T-helper 2 cell treated with Interferon-gamma antibody and Interleukin-4, amounts not matched to agents 5 μg/mL and 100 μg/mL, for 36 hours (primary cell): ENCODE data around the gene HS3ST4.

ENCODE experiments used
- DNase-seq: peaks from one replicate; pipeline ENCODE4 v3.0.0; 2021; ENCODE audit warnings: low spot score
- H3K27ac Mint-ChIP-seq: one replicate; pipeline ENCODE4 v1.8.0; 2021; ENCODE audit warnings: mild to moderate bottlenecking, mixed read lengths
- H3K27me3 Mint-ChIP-seq: one replicate; pipeline ENCODE4 v1.8.0; 2021; ENCODE audit warnings: low read depth, mixed read lengths
- H3K36me3 Mint-ChIP-seq: one replicate; pipeline ENCODE4 v1.8.0; 2021; ENCODE audit warnings: low read depth, mixed read lengths
- H3K4me1 Mint-ChIP-seq: one replicate; pipeline ENCODE4 v1.8.0; 2021; ENCODE audit warnings: low read depth, mixed read lengths
- H3K4me3 Mint-ChIP-seq: one replicate; pipeline ENCODE4 v1.8.0; 2022; ENCODE audit warnings: mild to moderate bottlenecking, moderate library complexity, mixed read lengths
- H3K9me3 Mint-ChIP-seq: one replicate; pipeline ENCODE4 v1.8.0; 2021; ENCODE audit warnings: mixed read lengths

Gene HS3ST4

GRCh38 chr16:25867041-25867440 is 175.3 kb downstream of the HS3ST4 start:
- no peaks in the 10 kb centered on the region for H3K27me3 Mint-ChIP-seq
- no peaks in the 10 kb centered on the region for H3K36me3 Mint-ChIP-seq
- no peaks in the 10 kb centered on the region for H3K4me1 Mint-ChIP-seq
- no peak overlapping the region for H3K27ac Mint-ChIP-seq
- no peak overlapping the region for H3K4me3 Mint-ChIP-seq
- H3K9me3 Mint-ChIP-seq, result no peaks in the 10 kb centered on the region
- DNase-seq, result no peak

DNA sequence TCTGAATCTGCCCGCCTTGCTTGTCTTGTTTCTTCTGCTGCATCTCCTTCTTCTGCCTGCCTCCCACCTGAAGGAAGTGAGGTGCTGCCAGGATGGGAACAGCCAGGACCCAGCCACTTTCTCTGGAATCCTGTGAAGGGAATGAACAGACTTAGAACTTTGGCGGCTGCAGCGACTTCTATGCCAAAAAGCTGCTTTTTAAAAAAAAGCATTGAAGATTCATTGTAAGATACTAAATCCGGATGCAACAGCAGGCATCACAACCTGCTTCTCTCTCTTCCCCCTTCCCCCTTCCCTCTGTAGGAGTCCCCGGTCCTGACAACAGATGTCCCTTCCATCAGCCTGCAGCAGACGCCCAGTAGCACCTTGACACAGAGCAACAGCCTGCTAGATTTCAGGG is 176.3 kb downstream of the HS3ST4 start:
- H3K9me3 Mint-ChIP-seq, result no peaks in the 10 kb centered on the region
- no peak overlapping the region for H3K4me3 Mint-ChIP-seq
- H3K27me3 Mint-ChIP-seq, result no peaks in the 10 kb centered on the region
- no peak overlapping the region for H3K27ac Mint-ChIP-seq
- no peak for DNase-seq
- no peaks in the 10 kb centered on the region for H3K36me3 Mint-ChIP-seq
- H3K4me1 Mint-ChIP-seq, result no peaks in the 10 kb centered on the region

GRCh38 chr16:25868706-25869370 is 177.1 kb downstream of the HS3ST4 start:
- peaks cover 4% of the 10 kb centered on the region for H3K9me3 Mint-ChIP-seq
- H3K27me3 Mint-ChIP-seq, result no peaks in the 10 kb centered on the region
- H3K4me1 Mint-ChIP-seq, result no peaks in the 10 kb centered on the region
- H3K4me3 Mint-ChIP-seq, result no peak overlapping the region
- H3K27ac Mint-ChIP-seq, result no peak overlapping the region
- H3K36me3 Mint-ChIP-seq, result no peaks in the 10 kb centered on the region
- no peak for DNase-seq

DNA sequence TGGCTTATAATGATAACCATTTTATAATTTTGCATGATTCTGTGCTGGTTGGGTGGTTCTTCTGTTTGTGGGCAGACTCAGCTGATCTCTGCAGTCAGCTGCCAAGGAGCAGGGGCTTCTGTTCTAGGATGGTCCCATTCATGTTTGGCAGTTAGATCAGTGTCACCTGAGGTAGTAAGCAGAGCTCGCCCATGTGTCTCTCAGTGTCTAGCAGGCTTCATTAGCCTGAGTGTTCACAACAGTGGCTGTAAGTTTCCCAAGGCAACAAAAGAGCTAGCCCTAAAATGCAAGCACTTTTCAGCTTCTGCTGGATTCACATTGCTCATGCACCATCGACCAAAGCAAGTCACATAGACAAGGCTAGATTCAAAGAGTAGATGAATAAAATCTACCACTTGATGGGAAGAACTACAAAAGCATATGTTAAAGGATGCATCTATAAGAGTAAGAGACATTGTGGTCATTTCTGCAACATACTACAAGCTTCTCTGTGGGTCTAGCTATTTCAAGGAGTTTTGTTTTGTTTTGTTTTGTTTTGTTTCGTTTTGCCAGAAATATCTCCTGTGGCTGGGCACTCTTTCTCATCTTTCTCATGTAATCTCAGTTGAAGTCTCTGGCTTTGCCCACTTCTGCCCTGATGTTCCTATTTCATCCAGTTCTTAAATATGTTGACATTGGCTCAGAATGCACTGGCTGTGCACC is 180.8 kb downstream of the HS3ST4 start:
- Mint-ChIP-seq H3K9me3 (peaks cover 4% of the 10 kb centered on the region), H3K27me3 (no peaks in the 10 kb centered on the region), H3K4me1 (no peaks in the 10 kb centered on the region), H3K27ac (no peak overlapping the region), H3K4me3 (no peak overlapping the region), H3K36me3 (no peaks in the 10 kb centered on the region)
- DNase-seq, result no peak

- Mint-ChIP-seq H3K27me3 (no peaks in the 10 kb centered on the region), H3K9me3 (peaks cover 4% of the 10 kb centered on the region), H3K4me3 (no peak overlapping the region), H3K36me3 (no peaks in the 10 kb centered on the region), H3K4me1 (no peaks in the 10 kb centered on the region), H3K27ac (no peak overlapping the region)
- DNase-seq, result no peak
Observed at GRCh38 chr16:25874196-25874595, 182.4 kb downstream of the HS3ST4 start.

- Mint-ChIP-seq H3K36me3 (no peaks in the 10 kb centered on the region), H3K9me3 (peaks cover 4% of the 10 kb centered on the region), H3K27ac (no peak overlapping the region), H3K27me3 (no peaks in the 10 kb centered on the region), H3K4me1 (no peaks in the 10 kb centered on the region), H3K4me3 (no peak overlapping the region)
- no peak for DNase-seq
Observed at GRCh38 chr16:25875956-25876598, 184.3 kb downstream of the HS3ST4 start.

- H3K9me3 Mint-ChIP-seq, result peaks cover 4% of the 10 kb centered on the region
- H3K36me3 Mint-ChIP-seq, result no peaks in the 10 kb centered on the region
- H3K27ac Mint-ChIP-seq, result no peak overlapping the region
- H3K27me3 Mint-ChIP-seq, result no peaks in the 10 kb centered on the region
- no peak overlapping the region for H3K4me3 Mint-ChIP-seq
- no peaks in the 10 kb centered on the region for H3K4me1 Mint-ChIP-seq
- DNase-seq, result no peak
Observed at GRCh38 chr16:25877103-25877502, 185.3 kb downstream of the HS3ST4 start.

DNA sequence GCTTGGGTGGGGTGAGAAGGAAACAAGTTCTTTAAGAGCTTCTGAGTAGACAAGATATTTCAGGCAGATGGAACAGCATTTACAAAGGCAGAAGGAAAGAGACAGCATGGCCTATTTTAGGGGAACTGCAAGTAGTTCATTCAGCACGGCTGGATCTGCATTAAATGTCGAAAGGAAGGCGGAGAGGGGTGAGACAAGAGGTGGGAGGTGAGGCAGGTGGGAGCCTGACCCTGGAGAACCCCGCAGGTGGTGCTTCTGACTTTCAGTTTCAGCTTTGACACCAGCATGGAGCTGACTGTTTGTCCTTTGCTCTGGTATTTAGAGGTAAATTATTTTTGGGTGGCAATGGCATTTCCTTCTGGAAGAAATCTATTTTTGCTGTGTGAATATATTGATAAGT is 194.8 kb downstream of the HS3ST4 start:
- no peak for DNase-seq
- Mint-ChIP-seq H3K9me3 (peaks cover 8% of the 10 kb centered on the region), H3K27me3 (no peaks in the 10 kb centered on the region), H3K4me1 (no peaks in the 10 kb centered on the region), H3K27ac (no peak overlapping the region), H3K4me3 (no peak overlapping the region), H3K36me3 (no peaks in the 10 kb centered on the region)

DNA sequence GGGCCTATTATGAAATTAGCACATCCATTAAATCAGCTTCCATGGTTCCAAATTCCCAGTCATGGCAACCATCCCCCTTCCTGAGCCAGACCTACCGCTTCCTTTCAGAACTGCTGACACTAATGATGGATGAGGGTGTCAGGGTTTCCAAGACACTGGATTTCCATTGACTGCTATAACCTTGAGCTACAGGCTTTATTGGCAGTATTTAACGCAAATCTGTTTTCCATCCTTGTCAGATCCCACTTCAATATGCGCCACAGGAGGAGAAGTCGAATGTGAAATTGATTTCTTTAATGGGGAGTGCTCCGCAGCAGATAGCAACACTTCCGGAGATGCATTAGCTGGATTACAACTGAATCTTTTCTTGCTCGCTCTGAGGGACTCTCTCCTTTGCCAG is 197.1 kb downstream of the HS3ST4 start:
- peaks cover 8% of the 10 kb centered on the region for H3K9me3 Mint-ChIP-seq

DNA sequence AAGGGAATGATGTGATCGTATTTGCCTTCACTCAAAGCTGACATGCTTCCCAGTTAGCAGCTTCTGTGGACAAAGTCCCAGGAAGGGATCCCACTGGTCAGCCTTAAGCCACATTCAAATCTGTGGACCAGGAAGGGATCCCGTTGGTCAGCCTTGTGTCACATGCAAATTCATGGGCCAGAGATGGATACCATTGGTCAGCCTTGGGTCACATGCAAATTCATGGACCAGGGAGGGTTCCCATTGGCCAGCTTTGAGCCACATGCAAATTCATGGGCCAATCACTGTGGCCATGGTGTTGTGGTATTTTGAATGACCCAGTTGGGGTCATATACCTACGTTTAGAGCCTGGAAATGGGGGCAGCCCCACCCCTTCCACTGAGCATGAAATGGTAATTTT is 201.6 kb downstream of the HS3ST4 start:
- H3K9me3 Mint-ChIP-seq, result peaks cover 8% of the 10 kb centered on the region
- H3K27ac Mint-ChIP-seq, result no peak overlapping the region
- H3K4me1 Mint-ChIP-seq, result no peaks in the 10 kb centered on the region
- no peak overlapping the region for H3K4me3 Mint-ChIP-seq
- DNase-seq, result no peak
- H3K27me3 Mint-ChIP-seq, result no peaks in the 10 kb centered on the region
- no peaks in the 10 kb centered on the region for H3K36me3 Mint-ChIP-seq

More for the DNA sequence above, 197.1 kb downstream of the HS3ST4 start:
- H3K4me3 Mint-ChIP-seq, result no peak overlapping the region
- H3K27ac Mint-ChIP-seq, result no peak overlapping the region
- H3K27me3 Mint-ChIP-seq, result no peaks in the 10 kb centered on the region
- H3K4me1 Mint-ChIP-seq, result no peaks in the 10 kb centered on the region
- DNase-seq, result no peak
- no peaks in the 10 kb centered on the region for H3K36me3 Mint-ChIP-seq

DNA sequence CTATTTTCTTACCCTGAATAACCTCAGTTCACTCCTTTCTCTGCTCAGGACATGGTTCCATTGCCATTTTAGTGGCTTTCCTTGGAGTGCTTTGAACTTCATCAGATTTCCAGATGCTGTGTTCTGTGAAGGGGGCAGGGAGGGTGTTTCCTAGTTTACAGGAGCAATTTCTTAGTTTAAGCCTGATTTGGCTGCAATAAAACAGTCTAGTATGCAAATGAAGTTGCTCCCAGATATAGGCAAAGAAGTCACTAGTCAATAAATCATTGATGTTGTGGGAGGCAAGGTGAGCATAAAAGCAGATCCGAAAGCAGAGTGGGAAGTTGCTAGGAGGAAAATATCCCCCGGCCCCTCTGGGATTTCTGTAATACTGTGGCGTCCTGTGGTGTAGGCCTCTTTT is 202.3 kb downstream of the HS3ST4 start:
- no peaks in the 10 kb centered on the region for H3K27me3 Mint-ChIP-seq
- no peak overlapping the region for H3K4me3 Mint-ChIP-seq
- H3K4me1 Mint-ChIP-seq, result no peaks in the 10 kb centered on the region
- DNase-seq, result no peak
- H3K9me3 Mint-ChIP-seq, result peaks cover 8% of the 10 kb centered on the region
- H3K36me3 Mint-ChIP-seq, result no peaks in the 10 kb centered on the region
- no peak overlapping the region for H3K27ac Mint-ChIP-seq

DNA sequence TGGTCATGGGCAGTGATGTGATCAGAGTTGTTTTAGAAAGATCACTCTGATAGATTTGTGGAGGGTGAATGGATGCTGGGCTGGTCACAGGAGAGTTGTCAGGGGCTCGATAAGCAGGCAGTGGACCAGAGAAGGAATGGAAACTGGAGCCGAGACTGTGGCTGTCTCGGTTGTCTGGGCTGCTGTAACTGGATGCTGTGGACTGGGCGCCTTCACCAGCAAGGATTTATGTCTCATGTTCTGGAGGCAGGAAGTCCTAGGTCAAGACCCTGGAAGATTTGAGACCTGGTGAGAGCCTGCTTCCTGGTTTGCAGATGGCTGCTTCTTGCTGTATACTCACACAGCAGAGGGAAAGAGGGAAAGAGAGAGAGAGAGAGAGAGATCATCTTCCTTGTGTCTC is 203.6 kb downstream of the HS3ST4 start:
- DNase-seq, result no peak
- Mint-ChIP-seq H3K4me3 (no peak overlapping the region), H3K4me1 (no peaks in the 10 kb centered on the region), H3K9me3 (no peaks in the 10 kb centered on the region), H3K36me3 (no peaks in the 10 kb centered on the region), H3K27me3 (no peaks in the 10 kb centered on the region), H3K27ac (no peak overlapping the region)

DNA sequence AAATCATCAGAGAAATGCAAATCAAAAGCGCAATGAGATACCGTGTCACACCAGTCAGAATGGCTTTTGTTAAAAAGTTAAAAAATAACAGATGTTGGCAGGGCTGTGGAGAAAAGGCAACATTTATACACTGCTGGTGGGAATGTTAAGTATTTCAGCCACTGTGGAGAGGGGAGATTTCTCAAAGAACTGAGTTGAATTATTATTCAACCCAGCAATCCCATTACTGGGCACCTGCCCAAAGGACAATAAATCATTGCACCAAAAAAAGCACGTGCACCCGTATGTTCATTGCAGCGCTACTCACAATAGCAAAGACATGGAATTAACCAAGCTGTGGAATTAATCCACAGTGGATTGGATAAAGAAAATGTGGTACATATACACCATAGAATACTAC is 204.7 kb downstream of the HS3ST4 start:
- Mint-ChIP-seq H3K27me3 (no peaks in the 10 kb centered on the region), H3K27ac (no peak overlapping the region), H3K4me3 (no peak overlapping the region), H3K4me1 (no peaks in the 10 kb centered on the region), H3K36me3 (no peaks in the 10 kb centered on the region), H3K9me3 (no peaks in the 10 kb centered on the region)
- no peak for DNase-seq

- no peak for DNase-seq
- H3K36me3 Mint-ChIP-seq, result no peaks in the 10 kb centered on the region
- no peak overlapping the region for H3K4me3 Mint-ChIP-seq
- no peak overlapping the region for H3K27ac Mint-ChIP-seq
- no peaks in the 10 kb centered on the region for H3K9me3 Mint-ChIP-seq
- no peaks in the 10 kb centered on the region for H3K27me3 Mint-ChIP-seq
- no peaks in the 10 kb centered on the region for H3K4me1 Mint-ChIP-seq
Observed at GRCh38 chr16:25897702-25898101, 205.9 kb downstream of the HS3ST4 start.
